ENCODE results near the gene BLOC1S1.
A peak's percentile ranks its signal among the peaks of the same experiment; 100 is the strongest.
"Not testable (repeated sequence)": the region's sequence is repeated elsewhere in the genome, so short reads cannot be mapped to it uniquely, and the experiment has no call there.

Gene BLOC1S1

DNA sequence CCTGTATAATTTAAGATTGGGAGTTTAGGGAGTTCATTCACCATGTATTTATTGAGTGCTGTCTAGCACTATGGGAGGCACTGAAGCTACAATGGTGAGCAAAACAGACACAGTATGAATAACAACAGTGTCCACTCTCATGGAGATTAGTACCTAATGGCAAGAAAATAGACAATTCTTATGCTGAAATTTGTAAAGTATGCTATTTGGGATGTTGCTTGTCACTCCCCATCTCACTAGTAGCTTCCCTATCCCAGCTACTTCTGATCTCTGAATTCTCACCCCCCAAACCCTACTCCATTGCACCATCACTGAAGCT lies 31.0 kb downstream of the BLOC1S1 start:
- DNase-seq (ENCODE audit: low read depth) = no peak
- TF ChIP-seq, protein P1, sequence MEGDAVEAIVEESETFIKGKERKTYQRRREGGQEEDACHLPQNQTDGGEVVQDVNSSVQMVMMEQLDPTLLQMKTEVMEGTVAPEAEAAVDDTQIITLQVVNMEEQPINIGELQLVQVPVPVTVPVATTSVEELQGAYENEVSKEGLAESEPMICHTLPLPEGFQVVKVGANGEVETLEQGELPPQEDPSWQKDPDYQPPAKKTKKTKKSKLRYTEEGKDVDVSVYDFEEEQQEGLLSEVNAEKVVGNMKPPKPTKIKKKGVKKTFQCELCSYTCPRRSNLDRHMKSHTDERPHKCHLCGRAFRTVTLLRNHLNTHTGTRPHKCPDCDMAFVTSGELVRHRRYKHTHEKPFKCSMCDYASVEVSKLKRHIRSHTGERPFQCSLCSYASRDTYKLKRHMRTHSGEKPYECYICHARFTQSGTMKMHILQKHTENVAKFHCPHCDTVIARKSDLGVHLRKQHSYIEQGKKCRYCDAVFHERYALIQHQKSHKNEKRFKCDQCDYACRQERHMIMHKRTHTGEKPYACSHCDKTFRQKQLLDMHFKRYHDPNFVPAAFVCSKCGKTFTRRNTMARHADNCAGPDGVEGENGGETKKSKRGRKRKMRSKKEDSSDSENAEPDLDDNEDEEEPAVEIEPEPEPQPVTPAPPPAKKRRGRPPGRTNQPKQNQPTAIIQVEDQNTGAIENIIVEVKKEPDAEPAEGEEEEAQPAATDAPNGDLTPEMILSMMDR (conservative IDR thresholded peaks at IDR 0.05; ENCODE audit: control insufficient read depth, insufficient read depth, low read depth, low read length) = no peak
- H3K4me3 ChIP-seq (ENCODE audit: control insufficient read depth, low read depth, low read length) = no peak overlapping the region

DNA sequence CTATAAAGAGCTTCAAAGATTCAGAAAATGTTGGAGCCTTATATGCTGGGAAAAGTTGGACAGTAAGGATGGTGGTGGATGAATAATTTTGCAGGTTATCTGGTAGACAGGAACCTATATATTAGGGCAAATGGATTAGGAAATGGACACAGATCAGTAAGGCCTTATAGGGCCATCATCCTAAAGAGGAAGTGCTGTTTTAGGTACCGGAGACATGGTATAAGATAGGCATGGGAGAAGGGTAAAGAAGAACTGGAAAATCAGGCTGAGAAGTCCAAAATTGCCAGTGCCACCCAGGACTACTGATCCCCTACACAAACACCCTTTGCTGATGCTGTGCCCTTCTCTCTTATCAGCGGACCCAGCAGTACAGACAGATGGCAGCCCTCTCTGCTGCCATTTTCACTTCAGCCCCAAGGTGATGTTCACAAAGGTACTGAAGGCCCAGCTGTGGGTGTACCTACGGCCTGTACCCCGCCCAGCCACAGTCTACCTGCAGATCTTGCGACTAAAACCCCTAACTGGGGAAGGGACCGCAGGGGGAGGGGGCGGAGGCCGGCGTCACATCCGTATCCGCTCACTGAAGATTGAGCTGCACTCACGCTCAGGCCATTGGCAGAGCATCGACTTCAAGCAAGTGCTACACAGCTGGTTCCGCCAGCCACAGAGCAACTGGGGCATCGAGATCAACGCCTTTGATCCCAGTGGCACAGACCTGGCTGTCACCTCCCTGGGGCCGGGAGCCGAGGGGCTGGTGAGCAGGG lies 32.6 kb downstream of the BLOC1S1 start:
- H3K4me3 ChIP-seq (ENCODE audit: control insufficient read depth, low read depth, low read length) = no peak overlapping the region
- DNase-seq (ENCODE audit: low read depth) = no peak
- TF ChIP-seq, protein P1 (conservative IDR thresholded peaks at IDR 0.05; ENCODE audit: control insufficient read depth, insufficient read depth, low read depth, low read length) = no peak

DNA sequence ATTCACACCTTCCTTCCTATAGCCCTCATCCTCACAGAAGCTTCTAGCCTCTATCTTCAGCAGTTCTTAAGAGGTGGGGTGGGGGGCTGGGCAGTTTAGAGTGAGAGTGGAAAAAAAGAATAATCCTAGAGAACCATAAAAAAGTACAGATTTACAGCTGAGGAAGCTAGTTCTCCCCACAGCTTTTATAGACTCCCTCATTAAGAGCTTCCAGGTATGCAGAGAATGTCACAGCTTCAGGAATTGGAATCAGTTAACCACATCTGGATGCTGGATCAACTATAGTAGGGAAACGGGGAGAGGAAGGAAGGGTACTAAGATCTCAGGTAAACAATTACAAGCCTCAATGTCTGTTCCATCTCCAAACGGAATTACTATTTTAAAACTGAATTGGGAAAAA lies 39.4 kb downstream of the BLOC1S1 start:
- TF ChIP-seq, protein P1 (conservative IDR thresholded peaks at IDR 0.05; ENCODE audit: control insufficient read depth, insufficient read depth, low read depth, low read length) = no peak
- no peak overlapping the region for H3K4me3 ChIP-seq (ENCODE audit: control insufficient read depth, low read depth, low read length)
- DNase-seq (ENCODE audit: low read depth) = no peak

DNA sequence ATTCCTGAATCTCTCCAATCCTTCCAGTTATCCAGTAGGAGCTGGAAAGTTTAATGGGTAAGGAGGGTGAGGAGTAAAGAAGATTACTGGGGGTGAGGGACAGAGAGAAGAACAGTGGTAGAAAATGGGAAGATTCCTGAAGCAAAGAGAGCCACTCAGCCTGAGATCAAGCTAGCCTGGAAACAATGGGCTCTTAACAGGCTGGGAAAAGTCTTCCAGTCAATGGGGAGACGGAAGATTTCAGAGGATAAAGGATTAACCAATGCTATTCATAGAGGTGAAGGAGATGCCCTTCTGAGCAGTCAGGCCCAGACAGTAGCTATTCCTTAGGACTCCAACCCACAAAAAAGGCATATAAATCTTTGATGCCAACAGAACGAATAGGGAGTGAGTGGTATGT lies 41.9 kb downstream of the BLOC1S1 start:
- DNase-seq (ENCODE audit: low read depth) = no peak
- TF ChIP-seq, protein P1 (conservative IDR thresholded peaks at IDR 0.05; ENCODE audit: control insufficient read depth, insufficient read depth, low read depth, low read length) = no peak
- no peak overlapping the region for H3K4me3 ChIP-seq (ENCODE audit: control insufficient read depth, low read depth, low read length)

DNA sequence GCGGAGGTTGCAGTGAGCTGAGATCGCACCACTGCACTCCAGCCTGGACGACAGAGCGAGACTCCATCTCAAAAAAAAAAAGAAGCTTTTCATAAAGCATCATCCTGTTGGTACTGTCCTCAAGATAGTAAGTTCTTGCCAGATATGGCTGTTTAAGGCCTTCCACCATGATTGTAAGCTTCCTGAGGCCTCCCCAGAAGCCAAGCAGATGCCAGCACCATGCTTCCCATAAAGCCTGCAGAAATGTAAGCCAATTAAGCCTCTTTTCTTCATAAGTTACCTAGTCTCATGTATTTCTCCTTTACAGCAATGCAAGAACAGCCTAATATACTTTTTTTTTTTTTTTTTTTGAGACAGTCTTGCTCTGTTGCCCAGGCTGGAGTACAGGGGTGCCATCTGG lies 42.7 kb downstream of the BLOC1S1 start:
- not testable (repeated sequence) for DNase-seq (ENCODE audit: low read depth); H3K4me3 ChIP-seq (ENCODE audit: control insufficient read depth, low read depth, low read length)

DNA sequence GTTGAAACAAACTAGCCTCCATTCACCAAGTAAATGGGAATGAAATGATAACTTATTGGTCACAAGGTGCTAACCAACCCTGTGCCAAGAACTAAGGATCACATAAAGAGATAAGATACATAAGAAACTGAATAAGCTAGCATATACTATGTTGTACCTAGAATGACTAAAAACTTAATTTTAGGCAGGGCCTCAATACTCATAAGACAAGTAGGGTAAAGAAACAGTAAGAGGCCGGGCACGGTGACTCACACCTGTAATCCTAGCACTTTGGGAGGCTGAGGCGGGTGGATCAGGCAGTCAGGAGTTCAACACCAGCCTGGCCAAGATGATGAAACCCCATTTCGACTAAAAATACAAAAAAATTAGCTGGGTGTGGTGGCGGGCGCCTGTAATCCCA lies 44.8 kb downstream of the BLOC1S1 start:
- DNase-seq (ENCODE audit: low read depth) = peak; percentile 16
- H3K4me3 ChIP-seq (ENCODE audit: control insufficient read depth, low read depth, low read length) = no peak overlapping the region
- TF ChIP-seq, protein P1 (conservative IDR thresholded peaks at IDR 0.05; ENCODE audit: control insufficient read depth, insufficient read depth, low read depth, low read length) = no peak

DNA sequence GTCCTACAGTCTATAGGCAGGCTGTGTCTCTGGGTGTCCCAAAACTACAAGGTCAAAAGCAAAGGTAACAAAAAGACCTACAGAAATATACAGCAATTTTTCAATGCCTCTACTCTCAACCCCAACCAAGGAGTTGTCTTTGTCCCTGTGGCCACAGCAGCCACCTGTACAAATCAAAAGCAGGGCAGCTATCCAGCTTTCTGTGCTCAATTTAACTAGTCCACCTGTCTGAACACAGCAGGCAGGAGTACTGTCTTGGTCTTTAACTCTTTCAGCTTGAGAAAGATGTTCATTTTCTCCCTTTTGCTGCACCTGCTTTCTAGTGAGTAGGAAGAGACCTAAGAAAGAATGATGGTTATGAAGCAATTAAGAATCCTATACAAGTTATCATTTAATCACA lies 46.8 kb downstream of the BLOC1S1 start:
- H3K4me3 ChIP-seq (ENCODE audit: control insufficient read depth, low read depth, low read length) = no peak overlapping the region
- TF ChIP-seq, protein P1 (conservative IDR thresholded peaks at IDR 0.05; ENCODE audit: control insufficient read depth, insufficient read depth, low read depth, low read length) = no peak
- no peak for DNase-seq (ENCODE audit: low read depth)

All from fibroblast of mammary gland (primary cell).